Mucosa of descending colon (tissue), 3 donors: ENCODE data around the gene HDAC7. TPM values are rescaled to one million over a fixed set of nuclear protein-coding genes. Genes with fewer than 3 reads are reported as not detected.
A peak's percentile ranks its signal among the peaks of the same experiment; 100 is the strongest.

ENCODE experiments used
- ATAC-seq: fragments of 200-7000 bp; cut with Tn5 transposase; one replicate; pipeline ENCODE4 v1.9.1; 2020; ENCODE audit warnings: mild to moderate bottlenecking, moderate library complexity
- DNase-seq, 3 donors: peaks; one replicate each; pipeline ENCODE4 v3.0.0-alpha.2; 2020
- H3K36me3 ChIP-seq: fragments of 200-600 bp; one replicate; pipeline ENCODE4 v1.8.0; 2021; ENCODE audit warnings: low read depth, mild to moderate bottlenecking
- H3K4me1 ChIP-seq: fragments of 200-600 bp; one replicate; pipeline ENCODE4 v1.8.0; 2021; ENCODE audit warnings: low read depth, mild to moderate bottlenecking
- H3K4me3 ChIP-seq: fragments of 200-600 bp; one replicate; pipeline ENCODE4 v1.8.0; 2021; ENCODE audit warnings: mild to moderate bottlenecking
- H3K9me3 ChIP-seq: fragments of 200-600 bp; one replicate; pipeline ENCODE4 v1.8.0; 2021; ENCODE audit warnings: mild to moderate bottlenecking
- intact Hi-C, 2 donors: fragments of 100-400 bp; cut with DNase I in 1 of 2; cut with micrococcal nuclease in 1 of 2; formaldehyde crosslinking; loops; one replicate each; pipeline versions ENCODE4 v1.11.0 to v1.11.1; 2022; cut with DNase I, micrococcal nuclease
- total RNA-seq, 3 donors: library from RNA; stranded (reverse); fragmentation: NEBNext Ultra II Directional in 2 of 3; extraction: Animal tissue kit (Norgen Biotek cat#: 25700) in 2 of 3; gene quantifications; one replicate each; pipeline versions ENCODE4 v1.2.1 to v1.2.4, GENCODE V29; 2021 to 2023
- TF ChIP-seq, protein P1 (sequence below): fragments of 200-600 bp; IDR thresholded peaks from one replicate; pipeline ENCODE4 v1.8.0; 2022; ENCODE audit warnings: antibody characterized with exemption, mild to moderate bottlenecking
- donor health status: DM: no; HTN: no; CAD: no; lungs with moderate emphysema.
- donor health status: DM: no; HTN: no; CAD: no.
- donor health status: DM: no; HTN: yes; CAD: no.

Gene HDAC7
- total RNA-seq, 3 donors from 2014 or later, result 19.5 to 67.4 (median 33.2) TPM

GRCh38 chr12:47805417-47805816 lies 14.3 kb downstream of the HDAC7 start:
- no peak overlapping the region for H3K4me3 ChIP-seq
- no peak for ATAC-seq
- H3K36me3 ChIP-seq, result no peaks in the 10 kb centered on the region
- peaks cover 60% of the 10 kb centered on the region for H3K4me1 ChIP-seq
- no peaks in the 10 kb centered on the region for H3K9me3 ChIP-seq
- intact Hi-C loops, result no loop called here
- peak in 1 of 3 donors; percentile 29 for DNase-seq
- TF ChIP-seq, protein P1, sequence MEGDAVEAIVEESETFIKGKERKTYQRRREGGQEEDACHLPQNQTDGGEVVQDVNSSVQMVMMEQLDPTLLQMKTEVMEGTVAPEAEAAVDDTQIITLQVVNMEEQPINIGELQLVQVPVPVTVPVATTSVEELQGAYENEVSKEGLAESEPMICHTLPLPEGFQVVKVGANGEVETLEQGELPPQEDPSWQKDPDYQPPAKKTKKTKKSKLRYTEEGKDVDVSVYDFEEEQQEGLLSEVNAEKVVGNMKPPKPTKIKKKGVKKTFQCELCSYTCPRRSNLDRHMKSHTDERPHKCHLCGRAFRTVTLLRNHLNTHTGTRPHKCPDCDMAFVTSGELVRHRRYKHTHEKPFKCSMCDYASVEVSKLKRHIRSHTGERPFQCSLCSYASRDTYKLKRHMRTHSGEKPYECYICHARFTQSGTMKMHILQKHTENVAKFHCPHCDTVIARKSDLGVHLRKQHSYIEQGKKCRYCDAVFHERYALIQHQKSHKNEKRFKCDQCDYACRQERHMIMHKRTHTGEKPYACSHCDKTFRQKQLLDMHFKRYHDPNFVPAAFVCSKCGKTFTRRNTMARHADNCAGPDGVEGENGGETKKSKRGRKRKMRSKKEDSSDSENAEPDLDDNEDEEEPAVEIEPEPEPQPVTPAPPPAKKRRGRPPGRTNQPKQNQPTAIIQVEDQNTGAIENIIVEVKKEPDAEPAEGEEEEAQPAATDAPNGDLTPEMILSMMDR, result no peak

- intact Hi-C loops, result no loop called here
- no peak for DNase-seq
- Histone ChIP-seq H3K4me1 (peaks cover 49% of the 10 kb centered on the region), H3K4me3 (no peak overlapping the region), H3K36me3 (no peaks in the 10 kb centered on the region), H3K9me3 (no peaks in the 10 kb centered on the region)
- no peak for ATAC-seq
- TF ChIP-seq, protein P1, result no peak
Measured at GRCh38 chr12:47804171-47804570, 15.5 kb downstream of the HDAC7 start.

DNA sequence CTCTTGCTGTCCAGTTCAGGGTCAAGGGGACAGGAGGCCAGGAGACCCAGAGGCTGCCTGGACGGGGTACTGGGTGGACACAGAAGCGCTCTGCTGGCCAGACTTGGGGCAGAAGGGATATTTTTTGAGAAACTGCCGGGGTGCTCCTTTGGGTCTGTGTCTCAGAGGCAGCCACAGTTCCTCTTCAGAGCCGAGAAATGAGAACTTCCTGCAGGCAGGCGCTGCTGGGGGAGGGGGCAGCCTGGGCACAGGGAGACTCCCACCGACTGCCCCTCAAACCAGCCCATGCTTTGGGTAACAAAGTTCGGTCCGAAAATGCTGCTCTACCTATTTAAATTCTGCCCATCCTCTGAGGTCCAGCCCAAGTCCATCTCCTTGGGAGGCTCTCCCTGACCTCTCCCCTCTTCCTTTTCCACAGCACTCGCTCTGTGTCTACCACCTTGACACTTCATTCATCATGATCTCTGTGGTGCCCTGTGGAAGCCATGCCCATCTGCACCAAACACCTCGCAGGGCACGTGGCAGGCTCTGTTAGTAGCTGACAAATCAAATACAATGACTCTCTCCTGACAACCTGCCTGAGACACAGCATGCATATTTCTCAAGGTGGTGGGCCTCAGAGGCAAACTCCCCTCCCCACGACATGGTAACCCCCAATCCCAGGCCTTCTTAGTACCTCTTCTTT lies 16.4 kb downstream of the HDAC7 start:
- TF ChIP-seq, protein P1, result no peak
- intact Hi-C loops, result no loop called here
- peak; percentile 4 for ATAC-seq
- no peaks in the 10 kb centered on the region for H3K36me3 ChIP-seq
- no peaks in the 10 kb centered on the region for H3K9me3 ChIP-seq
- no peak for DNase-seq
- H3K4me3 ChIP-seq, result no peak overlapping the region
- H3K4me1 ChIP-seq, result peaks cover 40% of the 10 kb centered on the region

GRCh38 chr12:47802312-47802711 lies 17.4 kb downstream of the HDAC7 start:
- DNase-seq, result no peak
- no peaks in the 10 kb centered on the region for H3K36me3 ChIP-seq

GRCh38 chr12:47801904-47802246 lies 17.8 kb downstream of the HDAC7 start:
- TF ChIP-seq, protein P1, result no peak
- intact Hi-C loops, result no loop called here
- H3K4me3 ChIP-seq, result no peak overlapping the region
- DNase-seq (no peak), ATAC-seq (no peak)
- no peaks in the 10 kb centered on the region for H3K9me3 ChIP-seq
- no peaks in the 10 kb centered on the region for H3K36me3 ChIP-seq
- peaks cover 27% of the 10 kb centered on the region for H3K4me1 ChIP-seq

More at GRCh38 chr12:47802312-47802711, 17.4 kb downstream of the HDAC7 start:
- peaks cover 30% of the 10 kb centered on the region for H3K4me1 ChIP-seq
- H3K9me3 ChIP-seq, result no peaks in the 10 kb centered on the region
- no peak overlapping the region for H3K4me3 ChIP-seq
- intact Hi-C loops, result no loop called here
- TF ChIP-seq, protein P1, result no peak
- no peak for ATAC-seq
